T-helper 9 cell (primary cell): ENCODE data around the gene CLRN2.

ENCODE experiments used
- DNase-seq: peaks from one replicate; pipeline ENCODE4 v3.0.0-alpha.2; 2020
- total RNA-seq, 2 donors: gene quantifications; one replicate each; lab custom pipeline; 2026; lab: John Stamatoyannopoulos, UW

The CLRN2 gene, protein sequence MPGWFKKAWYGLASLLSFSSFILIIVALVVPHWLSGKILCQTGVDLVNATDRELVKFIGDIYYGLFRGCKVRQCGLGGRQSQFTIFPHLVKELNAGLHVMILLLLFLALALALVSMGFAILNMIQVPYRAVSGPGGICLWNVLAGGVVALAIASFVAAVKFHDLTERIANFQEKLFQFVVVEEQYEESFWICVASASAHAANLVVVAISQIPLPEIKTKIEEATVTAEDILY
- total RNA-seq, result 0 reads per million in 2 donors

DNA sequence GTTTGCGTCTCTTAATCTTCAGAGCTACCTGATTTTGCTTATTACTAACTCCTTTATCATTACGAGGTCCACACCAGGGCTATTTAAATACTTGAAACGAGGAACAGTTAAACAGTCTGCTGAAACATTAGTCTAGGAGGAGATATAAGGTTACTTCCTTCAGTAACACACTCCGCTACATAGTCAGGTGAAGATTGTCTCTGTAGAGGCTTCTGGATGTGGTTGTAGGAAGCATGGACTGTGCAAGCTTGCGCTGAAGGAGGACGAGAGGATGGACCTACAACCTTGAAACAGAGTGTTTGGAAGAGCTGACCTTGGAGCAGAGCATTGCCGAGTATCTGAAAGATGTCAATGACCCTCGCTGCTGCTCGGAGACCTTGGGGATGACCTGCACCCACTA, at the start of gene CLRN2:
Gene CLRN2 (plus strand): TSS at position 301 of the 400 bp plus-strand sequence. CDS start 102 bp downstream, outside the sequence.
- no peak for DNase-seq

DNA sequence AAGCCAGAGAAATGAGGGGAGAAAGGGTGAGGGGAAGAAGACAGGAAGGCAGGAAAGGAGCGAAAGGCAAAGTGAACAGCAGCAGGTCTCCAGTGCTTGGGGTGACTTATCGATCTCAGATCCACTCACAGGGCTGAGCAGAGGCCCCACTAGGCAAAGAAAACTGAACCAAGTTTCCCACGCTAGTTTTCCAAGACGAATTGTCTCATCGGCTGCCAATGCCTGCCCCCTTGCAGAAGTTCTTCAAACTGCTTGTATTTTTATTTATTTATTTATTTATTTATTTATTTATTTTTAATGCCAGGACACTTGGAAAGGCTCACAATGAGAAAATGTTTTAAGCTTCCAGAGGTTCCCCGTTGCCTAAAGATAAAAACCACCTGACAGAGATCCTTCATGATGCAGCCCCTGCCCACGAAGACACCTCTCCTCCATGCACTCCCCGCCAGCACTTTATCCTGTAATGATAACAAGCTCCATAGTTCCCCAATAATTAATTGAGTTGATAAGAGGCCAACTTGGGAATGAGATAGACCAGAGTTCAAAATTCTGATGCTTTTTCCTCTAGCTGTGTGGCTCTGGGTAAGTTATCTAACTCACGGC, 46.2 kb upstream of the CLRN2 start:
- no peak for DNase-seq

DNA sequence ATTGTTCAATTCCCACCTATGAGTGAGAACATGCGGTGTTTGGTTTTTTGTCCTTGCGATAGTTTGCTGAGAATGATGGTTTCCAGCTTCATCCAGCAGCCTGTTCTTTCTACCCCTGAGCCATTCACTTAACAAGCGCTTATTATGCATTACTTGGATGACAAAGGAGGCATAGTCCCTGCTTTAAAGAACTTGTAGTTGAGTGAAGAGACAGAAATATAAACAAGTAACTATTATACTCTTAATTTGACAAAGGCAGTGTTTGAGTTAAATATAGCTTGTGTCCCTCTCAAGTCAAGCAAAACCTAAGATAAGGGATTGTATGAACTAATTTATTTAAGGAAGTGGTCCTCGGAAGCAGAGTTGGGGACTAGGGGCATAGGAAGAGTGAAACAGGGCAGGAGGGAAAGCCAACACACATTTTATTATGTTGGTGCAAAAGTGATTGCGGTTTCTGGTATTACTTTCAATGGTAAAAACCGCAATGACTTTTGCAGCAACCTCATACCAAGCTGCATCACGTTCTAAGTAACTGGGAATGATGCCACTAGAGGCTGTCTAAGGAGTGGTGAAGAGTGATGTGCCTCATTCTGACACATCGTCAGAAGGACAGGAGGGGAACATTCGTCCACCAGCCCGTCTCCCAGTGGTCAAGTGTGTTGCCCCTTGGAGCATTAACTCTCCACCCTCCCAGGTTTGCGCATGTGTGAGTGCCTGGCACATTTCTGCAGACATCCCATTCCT, 44.9 kb upstream of the CLRN2 start:
- no peak for DNase-seq

DNA sequence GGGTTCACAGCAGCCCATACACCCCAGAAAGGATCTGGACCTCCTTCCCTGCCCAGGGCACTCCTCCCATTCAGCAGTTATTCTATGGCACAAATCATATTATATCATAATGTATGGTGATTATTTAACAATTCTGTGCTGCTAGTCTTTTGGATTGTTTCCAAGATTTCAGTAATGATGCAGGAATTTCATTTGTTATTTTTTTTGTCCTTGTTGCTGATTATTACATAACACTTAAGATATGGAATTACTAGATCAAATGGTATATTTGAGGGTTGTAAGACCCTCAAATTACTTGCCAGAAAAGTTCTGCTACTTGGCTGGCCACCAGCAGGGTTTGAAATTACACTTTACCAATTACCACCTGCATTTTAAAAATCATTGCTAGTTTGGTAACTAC, 39.5 kb upstream of the CLRN2 start:
- DNase-seq, result no peak

DNA sequence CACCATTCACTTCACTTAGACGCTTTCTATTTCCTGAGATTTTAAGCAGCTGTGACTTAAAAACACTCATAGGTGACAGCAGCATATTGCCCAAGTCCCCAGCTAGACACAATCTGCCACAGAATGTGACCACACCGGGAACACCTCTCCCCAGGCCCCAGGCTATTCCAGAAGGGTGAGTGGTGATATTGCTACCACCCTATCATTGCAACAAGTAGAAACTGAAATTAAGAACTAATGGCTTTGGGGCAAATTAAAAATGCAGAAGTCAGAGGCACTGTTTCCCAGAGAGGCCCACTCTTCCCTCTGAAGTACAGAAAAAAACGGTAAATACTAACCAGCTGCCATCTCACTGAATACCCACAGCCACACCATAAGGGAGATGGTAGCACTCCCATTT, 38.1 kb upstream of the CLRN2 start:
- no peak for DNase-seq

DNA sequence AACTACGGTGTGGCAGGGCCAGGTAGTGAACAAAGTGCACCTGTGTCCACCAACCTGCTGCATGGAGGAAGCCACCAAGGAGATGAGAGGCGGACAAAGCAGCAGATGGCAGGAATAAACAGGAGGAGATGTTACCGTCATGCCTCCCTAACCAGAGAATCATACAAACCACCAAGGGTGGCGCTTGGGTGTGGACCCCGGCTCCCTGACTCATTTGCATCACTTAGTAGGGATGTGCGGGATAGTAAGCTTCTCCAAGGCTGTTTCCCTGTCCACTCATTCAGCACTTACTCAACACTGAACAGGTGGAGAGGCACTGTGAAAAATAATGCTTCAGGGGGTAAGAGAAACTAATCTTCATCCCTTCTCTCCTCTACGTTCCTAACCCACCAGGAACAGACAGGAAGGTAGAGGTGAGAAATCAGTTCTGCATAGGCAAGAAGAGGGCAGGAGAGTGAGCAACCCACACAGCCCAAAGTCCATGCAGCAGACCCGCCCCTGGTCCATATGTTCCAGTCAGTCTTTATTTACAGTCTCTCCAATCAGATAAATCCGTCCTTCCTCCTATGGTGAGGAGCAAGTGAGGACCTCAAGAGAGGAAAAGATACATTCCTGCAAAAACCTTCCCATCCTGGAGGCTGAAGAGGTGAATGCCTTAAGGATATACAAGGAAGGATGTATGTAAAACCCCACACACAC, 37.0 kb upstream of the CLRN2 start:
- no peak for DNase-seq

DNA sequence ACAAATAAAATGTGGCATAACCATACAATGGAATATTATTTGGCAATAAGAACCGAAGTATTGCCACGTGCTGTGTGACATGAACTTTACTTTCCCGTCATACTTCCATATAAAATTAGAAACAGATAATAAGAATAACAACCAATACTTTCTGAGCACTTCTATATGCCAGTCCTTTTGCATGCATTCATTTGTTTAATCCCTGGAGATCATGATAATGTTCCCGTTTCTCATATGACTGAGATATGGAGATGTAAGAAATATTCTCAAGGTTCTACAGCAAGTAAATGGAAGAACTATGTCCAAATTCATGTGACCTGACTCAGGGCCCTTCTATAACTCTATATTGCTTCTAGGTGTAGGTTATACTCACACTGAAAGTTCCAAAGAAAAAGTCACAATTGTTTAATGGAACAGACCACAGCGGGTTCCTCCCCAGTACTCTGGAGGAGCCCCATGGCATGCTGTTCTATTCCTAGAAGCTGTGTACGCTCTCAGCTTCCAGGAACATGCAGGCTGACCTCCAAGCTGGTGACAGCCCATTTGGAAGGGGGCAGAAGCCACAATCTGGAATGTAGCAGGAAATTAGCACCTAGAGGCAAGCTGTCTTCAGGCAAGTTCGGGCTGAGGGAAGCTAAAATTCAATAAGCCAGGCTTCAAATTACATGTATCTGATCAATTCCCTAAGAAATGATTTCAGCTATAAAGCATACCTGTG, 34.6 kb upstream of the CLRN2 start:
- DNase-seq, result no peak

DNA sequence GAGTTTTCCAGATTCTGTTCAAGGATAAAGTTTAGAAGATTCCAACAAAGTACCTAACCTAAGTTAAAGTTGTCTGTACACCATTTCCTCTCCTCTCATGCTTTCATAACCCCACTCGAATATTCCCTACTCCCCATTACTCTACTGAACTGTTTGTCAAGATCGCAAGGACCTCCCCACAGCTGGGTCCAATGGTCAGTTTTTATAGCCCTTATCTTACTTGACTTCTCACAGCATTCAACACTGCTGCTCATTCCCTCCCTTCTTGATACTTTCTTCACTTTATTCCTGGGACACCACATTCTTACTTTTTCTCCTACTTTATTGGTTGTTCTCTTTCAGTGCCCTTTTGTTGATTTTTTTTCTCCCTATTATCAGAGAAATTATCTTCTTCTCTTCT, 34.0 kb upstream of the CLRN2 start:
- no peak for DNase-seq

DNA sequence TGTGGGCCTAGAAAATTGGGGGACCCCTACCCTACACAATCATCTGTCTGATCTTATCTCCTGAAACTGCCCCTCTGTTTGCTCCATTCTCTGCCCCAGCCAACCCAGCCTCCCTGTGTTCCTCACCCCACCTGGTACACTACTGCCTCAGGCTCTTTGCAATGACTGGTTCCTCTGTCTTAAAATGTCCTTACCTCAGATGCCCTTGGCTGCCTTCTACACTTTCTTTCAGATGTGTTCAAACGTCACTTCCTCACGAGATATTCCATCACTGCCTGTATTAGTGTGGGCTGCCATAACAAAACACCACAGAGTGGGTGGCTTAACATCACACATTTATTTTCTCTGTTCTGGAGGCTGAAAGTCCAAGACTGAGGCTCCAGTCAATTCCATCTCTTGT, 32.2 kb upstream of the CLRN2 start:
- DNase-seq, result no peak

DNA sequence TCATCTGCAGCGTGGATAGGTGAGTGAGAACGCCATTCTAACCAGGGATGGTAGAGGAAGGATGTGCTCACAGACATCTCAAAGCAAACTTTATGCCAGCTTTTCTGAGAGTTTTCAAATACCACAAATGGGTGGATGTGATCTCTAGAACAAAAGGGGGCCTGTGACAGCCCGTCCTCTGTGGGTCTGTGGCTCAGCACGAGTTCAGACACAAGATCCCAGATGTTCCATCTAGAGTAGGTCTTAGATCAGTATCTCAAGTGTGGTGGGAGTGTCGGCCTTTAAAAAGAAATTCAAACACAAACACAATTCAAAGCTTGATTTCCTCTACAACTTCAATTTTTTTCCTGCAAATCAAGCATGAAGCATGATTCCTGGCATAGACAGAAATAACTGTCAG, 25.8 kb upstream of the CLRN2 start:
- no peak for DNase-seq

DNA sequence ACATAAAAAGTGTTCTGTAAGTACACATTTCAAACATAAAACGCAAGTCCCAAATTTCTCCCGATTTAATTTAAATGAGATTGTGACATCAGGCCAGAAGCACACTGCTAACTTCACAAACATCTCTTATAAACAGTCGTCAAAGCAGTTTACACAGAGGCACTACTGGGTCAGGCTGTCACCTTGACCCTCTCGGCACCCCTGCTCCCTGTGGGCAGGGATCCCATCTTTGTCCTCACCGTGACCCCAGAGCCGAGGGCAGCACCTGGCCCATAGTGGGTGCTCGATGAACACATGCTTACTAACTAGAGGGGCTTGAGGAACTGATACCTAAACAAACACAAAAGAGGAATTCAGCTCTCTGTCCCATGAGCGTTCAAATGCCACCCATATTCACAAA, 25.2 kb upstream of the CLRN2 start:
- DNase-seq, result no peak

DNA sequence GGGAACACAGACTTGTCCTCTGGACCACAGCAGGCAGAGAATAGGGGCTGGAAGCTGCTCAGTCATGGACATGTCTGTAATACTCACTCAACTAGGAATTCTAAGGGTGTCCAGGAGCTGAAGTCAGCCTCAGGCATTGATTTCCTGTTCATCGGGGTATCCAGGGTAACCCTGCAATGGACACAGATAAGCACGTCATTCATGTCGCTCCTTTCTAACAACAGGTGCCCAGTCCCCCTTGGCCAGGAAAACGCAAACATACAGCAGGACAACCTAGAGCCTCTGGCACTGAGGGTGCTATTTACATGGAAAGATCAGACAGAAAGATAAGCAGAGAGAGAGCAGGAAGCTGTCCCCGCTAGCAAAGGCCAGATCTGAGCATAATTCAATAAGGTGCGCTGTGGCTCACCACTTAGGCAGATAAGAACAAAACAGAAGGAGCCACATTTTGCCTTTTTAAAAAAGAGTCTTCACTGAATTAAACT, 24.3 kb upstream of the CLRN2 start:
- DNase-seq, result no peak

DNA sequence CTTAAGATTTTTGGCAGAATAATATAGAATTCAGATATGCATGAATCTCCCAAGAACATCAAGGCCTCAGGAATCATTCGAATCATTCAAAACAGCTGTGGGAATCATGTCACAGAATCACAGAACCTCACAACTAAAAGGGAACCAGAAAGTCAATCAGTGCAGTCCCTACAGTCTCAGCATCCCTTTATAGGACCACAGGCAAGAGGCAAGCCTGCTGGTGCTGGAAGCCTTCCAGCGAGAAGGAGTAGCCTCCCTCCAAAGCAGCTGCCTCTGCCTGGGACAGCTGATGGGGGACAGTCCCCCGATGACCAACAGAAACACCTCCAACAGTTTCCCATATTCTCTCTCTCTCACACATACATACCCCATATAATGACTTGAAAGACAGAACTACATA, 23.8 kb upstream of the CLRN2 start:
- DNase-seq, result no peak

DNA sequence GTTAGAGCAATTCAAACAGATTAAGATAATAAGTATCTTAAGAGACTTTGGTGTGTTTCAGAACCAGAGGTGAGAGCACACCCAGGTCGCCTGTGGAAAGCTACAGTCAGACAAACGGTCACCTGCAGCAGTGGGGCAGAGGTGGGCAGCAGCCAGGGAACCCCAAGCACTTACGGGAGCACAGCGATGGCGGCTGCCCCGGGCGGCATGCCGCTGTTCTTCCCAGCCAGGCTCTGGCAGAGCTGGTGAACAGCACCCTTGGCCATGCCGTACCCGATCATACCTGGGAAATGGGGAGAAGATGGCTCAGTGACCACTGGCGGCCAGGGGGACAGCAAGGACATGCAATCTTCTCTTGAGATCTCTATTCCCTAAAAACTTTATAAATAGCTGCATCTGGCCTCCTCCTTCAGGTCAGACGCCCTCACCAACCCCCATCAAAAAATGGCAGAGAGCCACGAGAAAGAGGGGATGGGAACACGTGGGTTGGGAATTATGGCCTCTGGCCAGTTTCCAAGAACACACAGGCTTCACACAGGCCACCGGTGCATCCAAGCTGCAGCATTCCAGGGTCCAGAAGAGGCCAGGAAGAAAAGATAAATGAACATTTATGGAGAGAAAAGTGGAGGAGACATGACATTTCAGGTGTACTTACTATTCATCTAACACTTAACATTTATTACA, 22.8 kb upstream of the CLRN2 start:
- no peak for DNase-seq

DNA sequence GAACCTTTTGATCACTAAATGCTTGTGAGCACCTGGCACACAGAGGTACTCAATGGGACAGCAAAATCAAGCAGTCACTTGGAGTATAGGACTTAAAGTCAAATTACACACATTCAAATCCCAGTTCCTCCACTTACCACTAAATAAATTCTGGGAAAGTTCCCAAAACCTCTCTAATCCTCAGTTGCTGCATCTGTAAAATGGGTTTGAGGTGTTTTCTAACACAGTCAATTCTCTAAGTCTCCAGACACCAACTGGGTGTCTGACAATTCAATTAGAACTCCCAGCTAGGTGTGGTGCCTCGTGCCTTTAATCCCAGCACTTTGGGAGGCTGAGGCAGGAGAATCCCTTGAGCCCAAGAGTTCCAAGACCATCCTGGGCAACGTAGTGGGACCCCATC, 22.1 kb upstream of the CLRN2 start:
- no peak for DNase-seq

DNA sequence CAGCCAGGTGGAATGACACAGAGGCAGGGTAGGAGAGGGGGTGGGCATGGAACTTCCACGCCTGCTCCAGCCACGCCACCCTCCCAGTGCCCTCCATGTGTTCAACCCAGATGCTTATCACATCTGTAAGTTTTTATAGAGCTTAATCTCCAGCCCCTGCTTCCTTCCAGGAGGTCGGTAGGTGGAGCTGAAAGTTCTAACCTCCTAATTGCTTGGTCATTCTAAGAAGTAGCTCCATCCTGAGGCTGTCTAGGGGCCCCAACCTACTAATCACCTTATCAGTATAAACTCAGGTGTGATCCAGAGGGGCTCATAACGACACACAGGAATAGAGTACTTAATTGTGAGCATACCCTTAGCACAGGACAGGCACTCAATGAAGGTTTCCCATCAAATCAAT, 21.3 kb upstream of the CLRN2 start:
- DNase-seq, result no peak

DNA sequence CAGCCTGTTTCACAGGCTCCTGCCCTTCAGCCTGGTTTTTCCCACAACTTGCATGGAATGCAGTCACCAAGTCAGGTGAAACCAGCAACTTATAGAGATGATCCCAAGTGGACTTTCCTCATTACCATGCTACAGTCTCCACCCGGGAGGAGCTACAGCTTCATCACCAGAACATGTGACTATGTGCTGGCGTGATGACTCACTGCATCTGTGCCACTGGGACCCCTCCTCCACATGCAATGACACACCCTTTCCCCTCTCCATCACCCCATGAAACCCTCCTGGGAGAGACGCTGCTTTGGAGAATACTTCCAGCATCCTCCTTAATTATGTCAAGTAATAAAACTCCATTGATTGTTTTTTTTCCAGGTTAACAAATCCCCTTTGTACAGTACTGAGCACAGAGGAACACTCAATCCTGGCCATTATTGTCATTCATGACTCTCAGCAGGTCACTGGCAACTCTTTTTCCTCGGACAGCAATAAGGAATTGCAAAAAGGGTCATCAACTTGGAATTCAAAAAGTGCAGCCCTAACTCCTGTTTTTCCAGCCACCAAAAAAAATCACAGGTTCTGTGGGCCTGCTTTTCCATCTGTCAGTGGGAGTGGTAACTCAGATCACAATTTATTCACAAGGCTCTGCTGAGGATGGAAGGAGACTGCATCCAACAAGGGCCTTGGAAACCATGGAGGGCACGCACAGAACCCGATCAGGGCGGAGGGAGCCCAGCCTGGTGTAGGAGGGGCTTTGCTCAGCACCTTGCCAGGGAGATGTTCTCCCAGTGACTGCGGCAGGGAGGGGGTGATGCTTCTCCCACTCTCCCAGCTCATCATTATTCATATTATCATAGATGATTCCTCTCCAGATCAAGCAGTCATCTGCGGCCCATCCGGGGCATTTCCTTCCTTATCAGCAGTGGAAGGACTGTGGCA, 20.4 kb upstream of the CLRN2 start:
- DNase-seq, result no peak

DNA sequence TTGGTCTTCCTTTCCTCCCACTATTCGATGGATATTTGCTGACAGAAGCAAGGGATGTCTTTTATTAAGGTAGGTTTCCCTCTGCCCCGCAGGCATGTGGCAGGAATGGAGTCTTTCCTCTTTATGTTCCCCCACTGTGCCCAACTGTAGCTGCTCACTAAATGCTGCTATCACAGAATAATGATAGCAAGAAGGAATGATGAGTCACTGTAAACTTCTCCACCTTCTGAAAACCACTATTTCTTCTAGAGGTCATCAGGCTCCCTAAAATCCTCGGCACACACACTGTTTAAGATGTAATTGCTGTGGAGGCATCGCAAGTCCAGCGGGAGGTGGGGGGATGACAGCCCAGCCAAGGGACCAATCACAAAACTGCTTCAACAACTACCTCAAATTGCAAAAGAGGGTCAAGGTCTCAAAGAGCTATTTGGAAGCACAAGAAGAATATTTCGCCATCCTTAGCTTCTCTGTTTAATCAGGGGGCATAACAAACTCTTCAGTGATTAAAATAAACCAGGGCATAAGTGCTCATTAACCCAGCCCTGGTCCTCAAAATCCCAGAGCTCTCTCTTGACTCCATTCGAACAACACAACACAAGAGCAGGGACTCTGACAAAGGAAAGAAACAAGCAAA, 17.0 kb upstream of the CLRN2 start:
- no peak for DNase-seq

DNA sequence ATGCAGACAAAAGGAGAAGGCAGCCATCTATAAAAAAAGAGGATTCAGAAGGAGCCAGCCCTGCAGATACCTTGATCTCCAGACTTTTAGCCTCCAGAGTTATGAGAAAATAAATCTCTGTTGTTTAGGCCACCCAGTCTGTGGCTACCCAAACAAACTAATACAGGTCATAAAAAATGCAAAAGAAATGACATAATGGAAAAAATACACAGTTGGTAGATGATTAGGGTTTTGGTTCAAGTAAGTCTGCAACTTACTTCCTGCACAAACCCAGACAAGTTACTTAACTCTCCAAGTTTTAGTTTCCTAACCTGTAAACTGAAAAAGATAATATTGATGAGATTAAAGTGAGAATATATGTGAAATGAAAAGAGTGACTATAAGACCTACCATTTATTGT, 14.4 kb upstream of the CLRN2 start:
- DNase-seq, result no peak

DNA sequence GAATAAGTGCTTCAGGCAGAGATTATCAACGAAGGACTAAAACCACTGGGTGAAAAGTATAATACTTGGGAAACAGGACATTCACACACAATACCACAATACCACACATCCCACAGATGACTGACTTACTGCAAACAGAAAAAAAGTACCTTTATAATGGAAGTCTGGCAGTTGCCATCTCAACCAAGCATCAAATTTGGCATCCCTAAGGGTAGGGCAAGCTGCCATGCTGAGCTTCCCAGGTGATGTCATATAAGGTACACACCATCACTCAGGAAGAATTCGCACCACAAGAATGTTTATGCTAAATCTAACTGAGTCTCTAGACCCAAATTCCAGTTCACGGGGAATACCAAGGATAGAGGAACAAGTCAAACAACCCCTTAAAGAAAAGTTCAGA, 12.2 kb upstream of the CLRN2 start:
- DNase-seq, result no peak

DNA sequence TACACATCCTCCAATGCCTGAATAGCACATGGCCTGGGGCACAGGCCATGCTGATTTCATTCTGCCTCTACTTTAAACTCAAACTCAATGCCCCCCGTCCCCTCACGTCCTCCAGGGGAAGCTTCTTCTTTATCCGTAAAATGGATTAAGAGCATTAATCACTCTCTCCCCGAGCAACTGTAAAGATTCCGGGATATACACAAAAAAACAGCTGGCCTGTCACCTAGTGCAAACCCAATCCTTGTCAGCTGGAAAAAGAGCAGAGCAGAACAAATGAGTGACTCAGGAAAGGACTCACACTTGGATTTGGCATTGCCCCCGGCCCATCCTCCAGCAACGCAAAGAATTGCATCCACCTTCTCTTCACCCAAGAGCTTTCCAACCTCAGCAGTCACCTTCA, 10.9 kb upstream of the CLRN2 start:
- no peak for DNase-seq
